Endodermal cell (in vitro differentiated cells): ENCODE data around the gene LPP. TPM values are rescaled to one million over a fixed set of nuclear protein-coding genes. Genes with fewer than 3 reads are reported as not detected.
A peak's percentile ranks its signal among the peaks of the same experiment; 100 is the strongest.

Experiments used
- DNase-seq: peaks from one replicate; pipeline ENCODE4 v3.0.0-alpha.2; 2017
- H3K27ac ChIP-seq: 2 replicates; pipeline ENCODE4 v1.5.1; 2013; ENCODE audit warnings: mild to moderate bottlenecking, low read depth, low read length, moderate library complexity
- H3K27me3 ChIP-seq: 2 replicates; pipeline ENCODE4 v1.6.1; 2013; ENCODE audit warnings: mild to moderate bottlenecking, low read length, moderate library complexity; ENCODE audit not compliant: insufficient read depth, control insufficient read depth, poor library complexity, severe bottlenecking
- H3K36me3 ChIP-seq: 2 replicates; pipeline ENCODE4 v1.7.0; 2013; ENCODE audit warnings: mild to moderate bottlenecking, low read length, moderate library complexity; ENCODE audit not compliant: control insufficient read depth, insufficient read depth
- H3K4me1 ChIP-seq: one replicate; pipeline ENCODE4 v1.7.0; 2013; ENCODE audit warnings: low read length; ENCODE audit not compliant: control insufficient read depth, insufficient read depth
- H3K4me3 ChIP-seq: 2 replicates; pipeline ENCODE4 v1.5.1; 2013; ENCODE audit warnings: mild to moderate bottlenecking, low read length, moderate library complexity
- H3K9ac ChIP-seq: 2 replicates; pipeline ENCODE4 v1.6.1; 2013; ENCODE audit warnings: mild to moderate bottlenecking, low read length, moderate library complexity; ENCODE audit not compliant: poor library complexity, severe bottlenecking; ENCODE audit errors: extremely low read depth
- H3K9me3 ChIP-seq: 2 replicates; pipeline ENCODE4 v1.6.1; 2013; ENCODE audit warnings: mild to moderate bottlenecking, low read length, moderate library complexity; ENCODE audit not compliant: control insufficient read depth
- H3K27ac Mint-ChIP-seq: 2 replicates; pipeline ENCODE4 v1.8.0; 2020; ENCODE audit warnings: mixed read lengths
- H3K27me3 Mint-ChIP-seq: 2 replicates; pipeline ENCODE4 v1.8.0; 2021; ENCODE audit warnings: mild to moderate bottlenecking, mixed read lengths; ENCODE audit not compliant: insufficient read depth
- H3K36me3 Mint-ChIP-seq: 2 replicates; pipeline ENCODE4 v1.8.0; 2020; ENCODE audit warnings: low read depth, mixed read lengths
- H3K4me1 Mint-ChIP-seq: 2 replicates; pipeline ENCODE4 v1.8.0; 2020; ENCODE audit warnings: mixed read lengths
- H3K4me3 Mint-ChIP-seq: 2 replicates; pipeline ENCODE4 v1.8.0; 2020; ENCODE audit warnings: mild to moderate bottlenecking, moderate library complexity, mixed read lengths
- H3K9me3 Mint-ChIP-seq: 2 replicates; pipeline ENCODE4 v1.8.0; 2020; ENCODE audit warnings: mild to moderate bottlenecking, mixed read lengths
- WGBS, 2 experiments: methylation state at CpG; one replicate each; pipeline versions ENCODE4 v1.1.5 to v1.1.7; 2013; ENCODE audit warnings: missing lambda C conversion rate in 2 of 2, mixed read lengths in 1 of 2; ENCODE audit not compliant: insufficient coverage in 1 of 2, insufficient read length in 1 of 2; 5-methylcytosine and 5-hydroxymethylcytosine counted together
- total RNA-seq, 2 donors: library from RNA; stranded (reverse); fragmentation: NEBNext Ultra II Directional in 1 of 2; extraction: Animal tissue kit (Norgen Biotek cat#: 25700) in 1 of 2; gene quantifications; 2 replicates in 1 of 2; 3 replicates in 1 of 2; pipeline ENCODE4 v1.2.1, GENCODE V29; 2021
- TF ChIP-seq, protein P1 (sequence below): fragments of 200-600 bp; sonication (generic); conservative IDR thresholded peaks from 2 replicates; pipeline ENCODE4 v1.5.0; 2021; ENCODE audit warnings: antibody characterized with exemption, mild to moderate bottlenecking

The LPP gene
- total RNA-seq, 2 donors from 2014 or later: 78.0 to 105 TPM

- Histone ChIP-seq H3K4me3 (no peak overlapping the region), H3K27ac (no peak overlapping the region), H3K9ac (no peak overlapping the region), H3K4me1 (no peaks in the 10 kb centered on the region), H3K9me3 (no peaks in the 10 kb centered on the region), H3K36me3 (peaks cover 13% of the 10 kb centered on the region), H3K27me3 (no peaks in the 10 kb centered on the region)
- Mint-ChIP-seq H3K27ac (no peak overlapping the region), H3K9me3 (no peaks in the 10 kb centered on the region), H3K4me3 (no peak overlapping the region), H3K27me3 (no peaks in the 10 kb centered on the region), H3K4me1 (peaks cover 15% of the 10 kb centered on the region), H3K36me3 (no peaks in the 10 kb centered on the region)
- TF ChIP-seq, protein P1, sequence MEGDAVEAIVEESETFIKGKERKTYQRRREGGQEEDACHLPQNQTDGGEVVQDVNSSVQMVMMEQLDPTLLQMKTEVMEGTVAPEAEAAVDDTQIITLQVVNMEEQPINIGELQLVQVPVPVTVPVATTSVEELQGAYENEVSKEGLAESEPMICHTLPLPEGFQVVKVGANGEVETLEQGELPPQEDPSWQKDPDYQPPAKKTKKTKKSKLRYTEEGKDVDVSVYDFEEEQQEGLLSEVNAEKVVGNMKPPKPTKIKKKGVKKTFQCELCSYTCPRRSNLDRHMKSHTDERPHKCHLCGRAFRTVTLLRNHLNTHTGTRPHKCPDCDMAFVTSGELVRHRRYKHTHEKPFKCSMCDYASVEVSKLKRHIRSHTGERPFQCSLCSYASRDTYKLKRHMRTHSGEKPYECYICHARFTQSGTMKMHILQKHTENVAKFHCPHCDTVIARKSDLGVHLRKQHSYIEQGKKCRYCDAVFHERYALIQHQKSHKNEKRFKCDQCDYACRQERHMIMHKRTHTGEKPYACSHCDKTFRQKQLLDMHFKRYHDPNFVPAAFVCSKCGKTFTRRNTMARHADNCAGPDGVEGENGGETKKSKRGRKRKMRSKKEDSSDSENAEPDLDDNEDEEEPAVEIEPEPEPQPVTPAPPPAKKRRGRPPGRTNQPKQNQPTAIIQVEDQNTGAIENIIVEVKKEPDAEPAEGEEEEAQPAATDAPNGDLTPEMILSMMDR: peak; percentile 70
- 90 to 95% methylated on average over 3 to 6 of the region's 6 CpGs for WGBS, 2 experiments
- peak; percentile 75 for DNase-seq
Observed at GRCh38 chr3:188792793-188793192, 638.8 kb downstream of the LPP start.

GRCh38 chr3:188796122-188796631 is 642.2 kb downstream of the LPP start:
- DNase-seq: no peak
- no peak overlapping the region for H3K4me3 Mint-ChIP-seq
- Histone ChIP-seq H3K36me3 (peaks cover 13% of the 10 kb centered on the region), H3K9ac (no peak overlapping the region), H3K27me3 (no peaks in the 10 kb centered on the region), H3K4me1 (no peaks in the 10 kb centered on the region), H3K27ac (no peak overlapping the region), H3K4me3 (no peak overlapping the region), H3K9me3 (no peaks in the 10 kb centered on the region)
- peaks cover 15% of the 10 kb centered on the region for H3K4me1 Mint-ChIP-seq
- H3K27me3 Mint-ChIP-seq: no peaks in the 10 kb centered on the region
- WGBS, 2 experiments: 91 to 97% methylated on average over 3 of the region's 3 CpGs
- H3K9me3 Mint-ChIP-seq: no peaks in the 10 kb centered on the region
- H3K27ac Mint-ChIP-seq: no peak overlapping the region
- H3K36me3 Mint-ChIP-seq: no peaks in the 10 kb centered on the region
- TF ChIP-seq, protein P1: no peak

- Mint-ChIP-seq H3K27me3 (no peaks in the 10 kb centered on the region), H3K4me3 (no peak overlapping the region), H3K9me3 (no peaks in the 10 kb centered on the region), H3K36me3 (no peaks in the 10 kb centered on the region), H3K4me1 (peaks cover 15% of the 10 kb centered on the region), H3K27ac (no peak overlapping the region)
- no peak overlapping the region for H3K9ac ChIP-seq
- no peaks in the 10 kb centered on the region for H3K27me3 ChIP-seq
- 22 to 39% methylated on average over 1 to 3 of the region's 3 CpGs for WGBS, 2 experiments
- H3K4me1 ChIP-seq: no peaks in the 10 kb centered on the region
- H3K4me3 ChIP-seq: no peak overlapping the region
- H3K36me3 ChIP-seq: peaks cover 11% of the 10 kb centered on the region
- no peak overlapping the region for H3K27ac ChIP-seq
- H3K9me3 ChIP-seq: no peaks in the 10 kb centered on the region
- no peak for DNase-seq
- TF ChIP-seq, protein P1: no peak
Observed at GRCh38 chr3:188797045-188797444, 643.1 kb downstream of the LPP start.
